Hepatocyte (in vitro differentiated cells): ENCODE data around the gene PLXNB2. TPM values are rescaled to one million over a fixed set of nuclear protein-coding genes. Genes with fewer than 3 reads are reported as not detected.

Source experiments
- DNase-seq: peaks from one replicate; pipeline ENCODE4 v3.0.0-alpha.2; 2016; ENCODE audit warnings: low spot score
- H2AFZ ChIP-seq: fragments of 200-600 bp; sonication (generic); 2 replicates; pipeline ENCODE4 v1.6.0; 2016; ENCODE audit warnings: antibody characterized with exemption, mild to moderate bottlenecking
- H3K27ac ChIP-seq: fragments of 200-600 bp; sonication (generic); 2 replicates; pipeline ENCODE4 v1.5.1; 2016; ENCODE audit warnings: mild to moderate bottlenecking
- H3K27me3 ChIP-seq: fragments of 200-600 bp; sonication (generic); 2 replicates; pipeline ENCODE4 v1.6.1; 2016
- H3K36me3 ChIP-seq: fragments of 200-600 bp; sonication (generic); replicated peaks from 2 replicates; pipeline ENCODE4 v1.5.1; 2016; ENCODE audit warnings: low read depth; ENCODE audit not compliant: insufficient read depth
- H3K4me1 ChIP-seq: fragments of 200-600 bp; sonication (generic); 2 replicates; pipeline ENCODE4 v1.5.1; 2016; ENCODE audit warnings: mild to moderate bottlenecking, moderate library complexity; ENCODE audit not compliant: insufficient read depth
- H3K4me2 ChIP-seq: fragments of 200-600 bp; sonication (generic); 2 replicates; pipeline ENCODE4 v1.6.0; 2016
- H3K4me3 ChIP-seq: fragments of 200-600 bp; sonication (generic); 2 replicates; pipeline ENCODE4 v1.5.1; 2016; ENCODE audit warnings: mild to moderate bottlenecking
- H3K79me2 ChIP-seq: fragments of 200-600 bp; sonication (generic); 2 replicates; pipeline ENCODE4 v1.6.0; 2017; ENCODE audit warnings: mild to moderate bottlenecking
- H3K9me2 ChIP-seq: fragments of 200-600 bp; sonication (generic); replicated peaks from 2 replicates; pipeline ENCODE4 v1.6.0; 2017; ENCODE audit warnings: mild to moderate bottlenecking; ENCODE audit not compliant: insufficient read depth
- H3K9me3 ChIP-seq: fragments of 200-600 bp; sonication (generic); 2 replicates; pipeline ENCODE4 v1.5.1; 2016; ENCODE audit warnings: low read depth, mild to moderate bottlenecking
- H4K20me1 ChIP-seq: fragments of 200-600 bp; sonication (generic); 2 replicates; pipeline ENCODE4 v1.6.0; 2016; ENCODE audit warnings: mild to moderate bottlenecking; ENCODE audit not compliant: insufficient read depth, poor library complexity, severe bottlenecking
- EZH2 ChIP-seq: fragments of 200-600 bp; sonication (generic); IDR thresholded peaks from 2 replicates; pipeline ENCODE4 v1.6.1; 2016; ENCODE audit warnings: antibody characterized with exemption, mild to moderate bottlenecking, borderline replicate concordance
- EZH2phosphoT487 ChIP-seq: fragments of 200-600 bp; sonication (generic); IDR thresholded peaks from one replicate; pipeline ENCODE4 v1.6.1; 2018; ENCODE audit warnings: antibody characterized with exemption, mild to moderate bottlenecking, low read depth, moderate library complexity; ENCODE audit not compliant: unreplicated experiment, severe bottlenecking
- WGBS: methylation state at CpG from one replicate; pipeline ENCODE4 v1.1.6; 2016; ENCODE audit warnings: low lambda C conversion rate; ENCODE audit errors: missing lambda C conversion rate; 5-methylcytosine and 5-hydroxymethylcytosine counted together
- polyA plus RNA-seq: library from polyadenylated mRNA; unstranded; fragments of >200 nt; fragmentation: Nextera tagmentation; extraction: Ambion mirVana; gene quantifications from 2 replicates; pipeline ENCODE4 v1.2.1, GENCODE V29; 2016
- total RNA-seq: library from RNA; depleted of rRNA; stranded (reverse); fragments of >200 nt; gene quantifications from 2 replicates; pipeline ENCODE4 v1.2.3, GENCODE V29; 2014
- TF ChIP-seq, protein P1 (sequence below): fragments of 200-600 bp; sonication (generic); IDR thresholded peaks from 2 replicates; pipeline ENCODE4 v1.5.1; 2016; ENCODE audit warnings: antibody characterized with exemption, mild to moderate bottlenecking; ENCODE audit not compliant: poor library complexity

Gene PLXNB2
- total and polyA plus RNA-seq, 2 experiments from 2014 or later = 113 to 147 TPM

DNA sequence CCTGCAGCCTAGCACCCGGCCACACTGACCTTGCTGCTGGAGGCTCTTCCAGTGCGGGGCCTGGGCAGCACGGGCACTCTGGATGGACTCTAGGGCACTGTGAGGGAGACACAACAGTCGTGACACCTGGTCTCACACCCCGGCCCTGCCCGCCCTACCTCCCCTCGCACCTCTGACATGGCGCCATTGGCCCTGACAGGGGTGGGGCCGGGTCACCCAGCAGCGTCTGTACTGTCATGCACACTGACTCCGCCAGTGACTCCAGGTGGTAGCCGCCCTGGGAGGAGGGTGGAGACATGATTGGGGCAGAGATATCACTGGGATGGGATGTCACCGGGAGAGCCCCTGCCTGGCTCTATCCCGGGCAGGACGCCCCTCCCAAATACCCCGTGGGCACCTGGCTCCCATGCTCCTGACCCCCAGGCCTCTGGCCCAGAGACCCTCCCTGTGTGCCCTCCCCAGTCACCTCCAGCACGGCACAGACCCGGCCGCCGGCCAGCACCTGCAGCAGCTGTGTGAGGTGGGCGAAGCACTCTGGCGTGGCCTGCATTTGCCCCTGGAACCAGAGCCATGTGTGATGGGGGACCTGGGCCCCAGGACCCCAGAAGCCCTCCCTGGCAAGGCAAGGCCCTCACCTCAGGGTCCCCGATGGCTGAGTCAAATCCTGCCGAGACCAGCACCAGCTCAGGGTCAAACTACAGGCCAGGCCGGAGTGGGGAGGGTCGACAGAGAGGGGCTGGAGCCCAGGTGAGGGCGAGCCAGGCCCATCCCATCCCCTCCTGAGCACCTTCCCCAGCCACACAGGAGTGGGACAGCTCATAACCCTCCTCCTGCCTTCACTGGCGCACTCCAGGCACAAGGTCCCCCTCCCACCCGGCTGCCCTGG, 59.0 kb downstream of the PLXNB2 start:
- no peaks in the 10 kb centered on the region for H3K27me3 ChIP-seq
- TF ChIP-seq, protein P1, sequence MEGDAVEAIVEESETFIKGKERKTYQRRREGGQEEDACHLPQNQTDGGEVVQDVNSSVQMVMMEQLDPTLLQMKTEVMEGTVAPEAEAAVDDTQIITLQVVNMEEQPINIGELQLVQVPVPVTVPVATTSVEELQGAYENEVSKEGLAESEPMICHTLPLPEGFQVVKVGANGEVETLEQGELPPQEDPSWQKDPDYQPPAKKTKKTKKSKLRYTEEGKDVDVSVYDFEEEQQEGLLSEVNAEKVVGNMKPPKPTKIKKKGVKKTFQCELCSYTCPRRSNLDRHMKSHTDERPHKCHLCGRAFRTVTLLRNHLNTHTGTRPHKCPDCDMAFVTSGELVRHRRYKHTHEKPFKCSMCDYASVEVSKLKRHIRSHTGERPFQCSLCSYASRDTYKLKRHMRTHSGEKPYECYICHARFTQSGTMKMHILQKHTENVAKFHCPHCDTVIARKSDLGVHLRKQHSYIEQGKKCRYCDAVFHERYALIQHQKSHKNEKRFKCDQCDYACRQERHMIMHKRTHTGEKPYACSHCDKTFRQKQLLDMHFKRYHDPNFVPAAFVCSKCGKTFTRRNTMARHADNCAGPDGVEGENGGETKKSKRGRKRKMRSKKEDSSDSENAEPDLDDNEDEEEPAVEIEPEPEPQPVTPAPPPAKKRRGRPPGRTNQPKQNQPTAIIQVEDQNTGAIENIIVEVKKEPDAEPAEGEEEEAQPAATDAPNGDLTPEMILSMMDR = no peak
- TF ChIP-seq EZH2phosphoT487 = no peak
- TF ChIP-seq EZH2 = no peak
- H3K9me3 ChIP-seq = no peaks in the 10 kb centered on the region
- no peaks in the 10 kb centered on the region for H3K9me2 ChIP-seq
- DNase-seq = no peak
- H2AFZ ChIP-seq = no peak overlapping the region
- no peaks in the 10 kb centered on the region for H3K36me3 ChIP-seq
- 92% methylated on average over 28 of the region's 29 CpGs for WGBS
- peaks cover 45% of the 10 kb centered on the region for H3K79me2 ChIP-seq
- H3K4me1 ChIP-seq = peaks cover 20% of the 10 kb centered on the region
- H3K4me3 ChIP-seq = no peak overlapping the region
- H3K4me2 ChIP-seq = no peak overlapping the region
- H3K27ac ChIP-seq = no peak overlapping the region
- no peaks in the 10 kb centered on the region for H4K20me1 ChIP-seq

DNA sequence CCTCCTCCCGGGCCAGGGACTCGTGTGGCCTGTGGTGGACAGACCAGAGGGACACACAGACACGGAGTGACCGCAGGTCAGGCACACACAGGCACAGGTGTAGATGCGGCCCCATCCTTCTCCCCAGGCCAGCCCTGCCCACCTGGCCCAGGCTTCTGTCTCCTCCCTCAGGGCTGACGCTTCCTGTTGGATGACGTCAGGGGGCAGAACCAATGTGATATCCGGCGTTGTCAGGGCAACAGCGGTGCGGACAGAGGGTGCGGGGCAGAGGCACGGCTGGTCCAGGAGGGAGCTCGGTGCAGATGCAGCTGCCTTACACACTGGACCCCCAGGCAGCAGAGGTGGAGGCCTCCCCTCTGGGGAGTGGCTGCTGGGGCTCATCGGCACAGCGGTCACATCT, 59.7 kb downstream of the PLXNB2 start:
- no peaks in the 10 kb centered on the region for H3K36me3 ChIP-seq
- H3K9me3 ChIP-seq = no peaks in the 10 kb centered on the region
- no peak overlapping the region for H2AFZ ChIP-seq
- TF ChIP-seq EZH2phosphoT487 = no peak
- TF ChIP-seq, protein P1 = no peak
- TF ChIP-seq EZH2 = no peak
- no peak for DNase-seq
- H3K4me2 ChIP-seq = no peak overlapping the region
- H3K27ac ChIP-seq = no peak overlapping the region
- H3K4me3 ChIP-seq = no peak overlapping the region
- no peaks in the 10 kb centered on the region for H3K9me2 ChIP-seq
- peaks cover 52% of the 10 kb centered on the region for H3K79me2 ChIP-seq
- no peaks in the 10 kb centered on the region for H4K20me1 ChIP-seq
- no peaks in the 10 kb centered on the region for H3K27me3 ChIP-seq
- peaks cover 25% of the 10 kb centered on the region for H3K4me1 ChIP-seq
- 67% methylated on average over 16 of the region's 16 CpGs for WGBS

DNA sequence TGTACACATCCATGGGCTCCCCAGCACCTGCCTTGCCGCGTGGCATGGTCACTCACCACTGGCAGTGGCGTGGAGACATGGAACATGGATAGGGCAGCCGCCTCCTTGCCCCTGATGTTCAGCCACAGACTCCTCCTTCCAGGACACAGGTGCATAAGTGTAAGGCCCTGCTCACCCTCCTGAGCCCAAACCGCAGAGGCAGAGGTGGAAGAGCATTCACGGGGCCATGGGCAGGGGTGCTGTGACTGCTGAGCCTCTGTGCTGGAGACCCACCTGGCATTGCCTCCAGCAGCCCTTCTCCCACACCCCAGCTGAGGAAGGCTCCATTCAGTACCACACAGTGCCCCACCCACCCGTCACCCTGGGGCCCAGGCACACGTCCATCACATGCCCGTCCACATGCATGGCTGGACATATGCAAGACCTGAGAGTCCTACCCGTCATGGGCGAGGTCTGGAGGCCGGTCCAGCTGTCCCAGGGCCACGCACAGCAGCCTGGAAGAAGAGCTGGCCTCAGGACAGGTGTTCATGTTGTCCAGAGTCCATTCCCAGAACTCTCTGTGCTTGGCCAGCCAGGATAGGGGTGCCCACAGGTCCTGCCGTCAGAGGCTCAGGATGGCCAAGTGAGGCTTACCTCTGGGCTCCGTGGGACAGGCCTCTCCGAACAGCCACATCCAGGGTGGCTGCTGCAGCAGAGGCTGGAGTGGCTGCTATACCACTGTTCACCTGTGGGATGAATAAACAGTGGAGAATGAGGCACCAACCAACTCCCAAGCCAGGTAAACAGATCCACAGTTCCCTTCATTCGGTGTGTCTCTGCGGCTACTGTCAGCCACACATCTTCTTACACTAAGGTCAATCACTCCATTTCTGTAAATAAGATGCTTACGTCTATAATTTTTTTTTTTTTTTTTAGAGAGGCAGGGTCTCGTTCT, 60.9 kb downstream of the PLXNB2 start:
- Histone ChIP-seq H3K4me3 (no peak overlapping the region), H3K36me3 (no peaks in the 10 kb centered on the region), H3K27me3 (no peaks in the 10 kb centered on the region), H2AFZ (no peak overlapping the region), H3K4me1 (peaks cover 37% of the 10 kb centered on the region), H4K20me1 (peaks cover 8% of the 10 kb centered on the region), H3K9me2 (no peaks in the 10 kb centered on the region), H3K27ac (no peak overlapping the region), H3K79me2 (peaks cover 65% of the 10 kb centered on the region), H3K9me3 (no peaks in the 10 kb centered on the region), H3K4me2 (peak overlapping the region; percentile 95)
- no peak for TF ChIP-seq EZH2phosphoT487
- TF ChIP-seq EZH2 = no peak
- TF ChIP-seq, protein P1 = no peak
- 91% methylated on average over 20 of the region's 20 CpGs for WGBS
- DNase-seq = no peak
